Stimulated activated naive B cell treated with anti-CD40 and anti-IgM and Interleukin-4, amounts not matched to agents 10 μg/mL and 1 μg/mL and 100 μg/mL, for 72 hours (primary cell): ENCODE measurements around the gene RAB29.

Experiments
- ATAC-seq, 2 donors: fragments of 150-1000 bp; cut with Tn5 transposase; replicated peaks; 2 replicates each; pipeline ENCODE4 v1.10.0; 2021; ENCODE audit warnings: moderate library complexity in 1 of 2
- DNase-seq: peaks from one replicate; pipeline ENCODE4 v3.0.0; 2021
- H3K27ac Mint-ChIP-seq: one replicate; pipeline ENCODE4 v1.8.0; 2022; ENCODE audit warnings: mild to moderate bottlenecking, mixed read lengths
- H3K27me3 Mint-ChIP-seq, 2 donors: one replicate each; pipeline ENCODE4 v1.8.0; 2022; ENCODE audit warnings: mixed read lengths in 2 of 2
- H3K36me3 Mint-ChIP-seq, 2 donors: one replicate each; pipeline ENCODE4 v1.8.0; 2022; ENCODE audit warnings: mixed read lengths in 2 of 2, mild to moderate bottlenecking in 1 of 2
- H3K4me1 Mint-ChIP-seq, 2 donors: one replicate each; pipeline ENCODE4 v1.8.0; 2022; ENCODE audit warnings: mixed read lengths in 2 of 2, mild to moderate bottlenecking in 1 of 2
- H3K4me3 Mint-ChIP-seq, 2 donors: one replicate each; pipeline ENCODE4 v1.8.0; 2022; ENCODE audit warnings: mild to moderate bottlenecking in 2 of 2, mixed read lengths in 2 of 2, moderate library complexity in 1 of 2
- H3K9me3 Mint-ChIP-seq, 2 donors: one replicate each; pipeline ENCODE4 v1.8.0; 2022; ENCODE audit warnings: mixed read lengths in 2 of 2, mild to moderate bottlenecking in 1 of 2

Gene RAB29

DNA sequence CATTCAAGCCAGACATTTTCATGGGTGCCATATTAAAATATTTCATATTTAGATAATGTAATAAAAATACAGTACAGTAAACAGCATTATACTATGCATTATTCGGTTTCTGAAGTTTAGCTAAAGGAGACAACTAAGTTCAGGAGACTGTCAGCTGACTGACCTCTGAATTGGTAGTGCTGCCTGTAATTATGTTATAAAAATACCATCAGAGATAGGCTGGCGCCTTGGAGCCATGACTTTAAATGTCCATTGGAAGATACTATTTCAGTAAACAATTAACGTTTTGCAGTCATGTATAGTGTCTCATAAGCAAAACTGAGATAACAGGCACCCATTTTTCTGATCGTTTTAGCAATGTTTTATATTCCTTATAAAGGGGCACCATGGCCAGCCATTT lies 11.3 kb upstream of the RAB29 start:
- Mint-ChIP-seq H3K9me3 (no peaks in the 10 kb centered on the region), H3K4me1 (peaks cover 2% of the 10 kb centered on the region in 2 donors), H3K4me3 (no peak overlapping the region), H3K36me3 (peaks cover 18 to 22% of the 10 kb centered on the region in 2 donors), H3K27me3 (no peaks in the 10 kb centered on the region), H3K27ac (no peak overlapping the region)
- DNase-seq = no peak
- no peak for ATAC-seq

- H3K27me3 Mint-ChIP-seq = no peaks in the 10 kb centered on the region
- peaks cover 12 to 13% of the 10 kb centered on the region in 2 donors for H3K36me3 Mint-ChIP-seq
- H3K4me3 Mint-ChIP-seq = no peak overlapping the region
- H3K27ac Mint-ChIP-seq = no peak overlapping the region
- H3K4me1 Mint-ChIP-seq = peaks cover 0 to 2% of the 10 kb centered on the region in 2 donors
- no peak for DNase-seq
- H3K9me3 Mint-ChIP-seq = no peaks in the 10 kb centered on the region
- no peak for ATAC-seq
These were observed 10.2 kb upstream of the RAB29 start for GRCh38 chr1:205785446-205785845.

DNA sequence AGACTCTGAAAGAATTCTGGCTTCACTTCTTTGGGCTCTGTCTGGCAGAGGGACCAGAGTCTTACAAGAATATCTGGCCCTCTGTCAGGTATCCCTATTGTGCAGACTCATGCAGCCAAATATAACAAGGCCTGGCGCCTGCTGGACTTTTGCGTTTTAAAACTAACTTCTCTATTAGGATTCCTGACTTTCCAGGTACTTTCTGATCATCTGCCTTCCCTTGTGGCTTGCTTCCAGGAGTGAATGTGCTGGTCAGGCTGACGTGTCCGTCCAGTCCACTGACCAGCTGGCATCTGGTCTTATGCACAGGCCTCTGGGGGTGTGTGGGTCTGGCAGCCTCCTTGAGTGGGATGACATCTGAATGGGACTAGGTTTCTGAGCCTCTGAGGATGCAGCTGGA lies 8.6 kb upstream of the RAB29 start:
- no peak for ATAC-seq
- Mint-ChIP-seq H3K9me3 (no peaks in the 10 kb centered on the region), H3K36me3 (no peaks in the 10 kb centered on the region), H3K27ac (peak overlapping the region; percentile 42), H3K4me1 (peaks cover 2 to 3% of the 10 kb centered on the region in 2 donors), H3K27me3 (no peaks in the 10 kb centered on the region), H3K4me3 (no peak overlapping the region)
- DNase-seq = no peak

- ATAC-seq = no peak
- H3K4me1 Mint-ChIP-seq = peaks cover 7% of the 10 kb centered on the region in 2 donors
- no peak for DNase-seq
- no peak overlapping the region for H3K27ac Mint-ChIP-seq
- H3K36me3 Mint-ChIP-seq = no peaks in the 10 kb centered on the region
- H3K4me3 Mint-ChIP-seq = no peak overlapping the region
- no peaks in the 10 kb centered on the region for H3K27me3 Mint-ChIP-seq
- no peaks in the 10 kb centered on the region for H3K9me3 Mint-ChIP-seq
These were observed 8.1 kb upstream of the RAB29 start for GRCh38 chr1:205783433-205783795.

GRCh38 chr1:205782627-205783432 lies 7.5 kb upstream of the RAB29 start:
- Mint-ChIP-seq H3K4me1 (peaks cover 11 to 13% of the 10 kb centered on the region in 2 donors), H3K4me3 (no peak overlapping the region), H3K36me3 (no peaks in the 10 kb centered on the region), H3K27ac (no peak overlapping the region), H3K27me3 (no peaks in the 10 kb centered on the region), H3K9me3 (no peaks in the 10 kb centered on the region)
- DNase-seq (no peak), ATAC-seq (no peak)

DNA sequence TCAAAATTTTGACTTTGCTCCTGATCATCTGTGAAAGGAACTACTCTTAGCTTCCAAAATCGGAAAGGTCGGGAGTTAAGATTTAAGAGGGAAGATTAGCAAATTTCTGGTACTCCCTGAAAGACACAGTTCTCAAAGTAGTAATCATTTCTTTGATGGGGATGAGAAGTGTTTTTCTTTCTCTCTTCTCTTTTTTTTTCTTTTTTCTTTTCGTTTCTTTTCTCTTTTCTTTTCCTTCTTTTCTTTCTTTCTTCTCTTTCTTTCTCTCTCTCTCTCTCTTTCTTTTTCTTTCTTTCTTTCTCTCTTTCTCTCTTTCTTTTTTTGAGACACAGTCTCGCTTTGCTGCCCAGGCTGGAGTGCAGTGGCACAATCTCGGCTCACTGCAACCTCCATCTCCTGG lies 5.1 kb upstream of the RAB29 start:
- no peaks in the 10 kb centered on the region for H3K27me3 Mint-ChIP-seq
- peak overlapping the region; percentile 57 for H3K27ac Mint-ChIP-seq
- H3K9me3 Mint-ChIP-seq = no peaks in the 10 kb centered on the region

DNA sequence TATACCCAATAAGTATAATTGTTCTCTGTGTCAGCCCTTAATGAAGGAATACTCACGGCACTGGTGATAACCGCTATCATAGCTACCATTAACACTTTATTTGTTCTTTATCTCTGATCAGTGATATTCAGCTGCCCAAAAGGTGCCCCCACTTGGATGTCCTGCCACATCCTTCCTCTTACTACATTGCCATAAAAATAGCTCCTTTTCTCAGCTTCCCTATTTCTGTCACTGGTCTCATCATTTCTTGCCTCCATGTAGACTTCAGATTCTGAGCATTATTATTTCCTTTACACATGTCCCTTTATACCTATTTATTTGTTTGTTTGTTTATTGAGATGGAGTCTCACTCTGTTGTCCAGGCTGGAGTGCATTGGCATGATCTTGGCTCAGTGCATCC lies 2.7 kb upstream of the RAB29 start:
- no peaks in the 10 kb centered on the region for H3K27me3 Mint-ChIP-seq
- DNase-seq (no peak), ATAC-seq (no peak)
- no peaks in the 10 kb centered on the region for H3K9me3 Mint-ChIP-seq
- H3K27ac Mint-ChIP-seq = no peak overlapping the region
- peaks cover 19 to 48% of the 10 kb centered on the region in 2 donors for H3K4me1 Mint-ChIP-seq
- H3K4me3 Mint-ChIP-seq = no peak overlapping the region
- peaks cover 4 to 8% of the 10 kb centered on the region in 2 donors for H3K36me3 Mint-ChIP-seq

More for the DNA sequence above, 5.1 kb upstream of the RAB29 start:
- DNase-seq (no peak), ATAC-seq (no peak)
- H3K36me3 Mint-ChIP-seq = peaks cover under 1 to 1% of the 10 kb centered on the region in 2 donors
- peaks cover 13 to 29% of the 10 kb centered on the region in 2 donors for H3K4me1 Mint-ChIP-seq
- no peak overlapping the region for H3K4me3 Mint-ChIP-seq

DNA sequence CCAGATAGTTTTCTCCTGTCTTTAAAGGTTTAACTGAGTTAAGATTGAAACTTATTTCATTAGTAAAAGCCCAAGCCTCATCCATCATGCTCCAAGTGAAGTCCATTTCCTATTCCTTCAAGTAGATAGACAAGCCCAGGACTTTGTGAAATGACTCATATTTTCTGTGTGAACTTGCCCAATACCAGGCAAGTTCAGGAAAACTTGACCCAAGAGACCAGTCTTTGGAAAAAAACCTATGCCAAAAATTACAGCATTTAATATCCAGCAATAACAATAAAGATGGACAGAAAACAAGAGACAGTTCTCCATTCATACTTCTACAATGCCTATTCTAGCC lies 405 bp upstream of the RAB29 start:
- DNase-seq (no peak), ATAC-seq (no peak)
- H3K27ac Mint-ChIP-seq = peak overlapping the region; percentile 97
- H3K4me3 Mint-ChIP-seq = peak overlapping the region; percentile 96 to 97
- H3K27me3 Mint-ChIP-seq = no peaks in the 10 kb centered on the region
- H3K36me3 Mint-ChIP-seq = peaks cover 9 to 24% of the 10 kb centered on the region in 2 donors
- no peaks in the 10 kb centered on the region for H3K9me3 Mint-ChIP-seq
- H3K4me1 Mint-ChIP-seq = peaks cover 32 to 71% of the 10 kb centered on the region in 2 donors

- ATAC-seq (peak; percentile 19 to 21), DNase-seq (peak; percentile 25)
- H3K4me1 Mint-ChIP-seq = peaks cover 32 to 71% of the 10 kb centered on the region in 2 donors
- H3K27ac Mint-ChIP-seq = peak overlapping the region; percentile 97
- no peaks in the 10 kb centered on the region for H3K9me3 Mint-ChIP-seq
- H3K27me3 Mint-ChIP-seq = no peaks in the 10 kb centered on the region
- peaks cover 20 to 35% of the 10 kb centered on the region in 2 donors for H3K36me3 Mint-ChIP-seq
- H3K4me3 Mint-ChIP-seq = peak overlapping the region; percentile 96 to 97
These were observed 876 bp downstream of the RAB29 start for GRCh38 chr1:205774198-205775014.

GRCh38 chr1:205772607-205773032 lies 2.7 kb downstream of the RAB29 start:
- H3K27ac Mint-ChIP-seq = peak overlapping the region; percentile 20
- peaks cover 26 to 44% of the 10 kb centered on the region in 2 donors for H3K36me3 Mint-ChIP-seq
- H3K4me1 Mint-ChIP-seq = peaks cover 23 to 56% of the 10 kb centered on the region in 2 donors
- H3K27me3 Mint-ChIP-seq = no peaks in the 10 kb centered on the region
- DNase-seq (peak; percentile 32), ATAC-seq (peak; percentile 63 to 76)
- peak overlapping the region; percentile 96 to 97 for H3K4me3 Mint-ChIP-seq
- H3K9me3 Mint-ChIP-seq = no peaks in the 10 kb centered on the region

DNA sequence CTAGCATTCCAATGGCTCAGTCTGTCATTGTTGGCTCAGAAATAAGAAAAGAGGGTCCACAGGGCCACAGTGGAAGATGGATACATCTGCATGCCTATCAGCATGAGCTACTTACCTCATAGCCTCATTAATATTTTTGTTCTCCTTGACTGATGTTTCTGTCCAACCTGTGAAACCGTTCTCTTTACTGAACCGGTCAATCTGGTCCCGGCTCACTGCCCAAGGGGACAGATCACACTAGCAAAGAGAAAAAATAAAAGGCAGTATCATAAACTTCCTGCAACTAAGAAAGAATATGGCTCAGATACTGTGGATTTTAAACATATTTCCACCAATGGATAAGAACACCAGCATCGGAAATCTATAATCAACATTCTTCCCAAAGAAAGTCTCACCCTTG lies 4.7 kb downstream of the RAB29 start:
- DNase-seq = no peak
- peaks cover 29 to 56% of the 10 kb centered on the region in 2 donors for H3K4me1 Mint-ChIP-seq
- H3K4me3 Mint-ChIP-seq = no peak overlapping the region
- H3K27ac Mint-ChIP-seq = peak overlapping the region; percentile 67
- H3K36me3 Mint-ChIP-seq = peaks cover 26 to 54% of the 10 kb centered on the region in 2 donors
- H3K27me3 Mint-ChIP-seq = no peaks in the 10 kb centered on the region
- no peak for ATAC-seq
- H3K9me3 Mint-ChIP-seq = no peaks in the 10 kb centered on the region

GRCh38 chr1:205769641-205770365 lies 5.5 kb downstream of the RAB29 start:
- Mint-ChIP-seq H3K27ac (peak overlapping the region; percentile 25), H3K27me3 (no peaks in the 10 kb centered on the region), H3K4me3 (no peak overlapping the region), H3K36me3 (peaks cover 23 to 50% of the 10 kb centered on the region in 2 donors), H3K9me3 (no peaks in the 10 kb centered on the region), H3K4me1 (peaks cover 26 to 50% of the 10 kb centered on the region in 2 donors)
- DNase-seq (no peak), ATAC-seq (no peak)

DNA sequence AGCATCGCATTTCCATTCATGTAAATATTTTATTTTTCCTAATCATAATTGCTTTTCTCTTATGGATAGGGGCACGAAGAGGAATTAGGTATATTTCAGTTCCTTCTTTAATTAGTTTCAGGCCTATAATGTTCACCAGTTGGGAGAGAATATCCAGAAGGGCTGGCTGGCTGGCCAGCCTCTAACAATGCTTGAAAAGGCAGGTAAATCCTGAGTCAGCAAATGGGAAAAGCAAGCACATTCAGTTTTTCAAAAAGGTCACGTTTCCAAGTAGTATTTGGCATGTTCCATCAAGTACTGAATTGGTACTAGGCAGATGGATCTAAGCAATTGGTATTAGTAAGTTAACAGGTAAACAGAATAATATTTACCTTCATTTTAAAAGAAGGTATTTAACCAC lies 8.0 kb downstream of the RAB29 start:
- Mint-ChIP-seq H3K9me3 (no peaks in the 10 kb centered on the region), H3K27ac (no peak overlapping the region), H3K36me3 (peaks cover 20 to 49% of the 10 kb centered on the region in 2 donors)

DNA sequence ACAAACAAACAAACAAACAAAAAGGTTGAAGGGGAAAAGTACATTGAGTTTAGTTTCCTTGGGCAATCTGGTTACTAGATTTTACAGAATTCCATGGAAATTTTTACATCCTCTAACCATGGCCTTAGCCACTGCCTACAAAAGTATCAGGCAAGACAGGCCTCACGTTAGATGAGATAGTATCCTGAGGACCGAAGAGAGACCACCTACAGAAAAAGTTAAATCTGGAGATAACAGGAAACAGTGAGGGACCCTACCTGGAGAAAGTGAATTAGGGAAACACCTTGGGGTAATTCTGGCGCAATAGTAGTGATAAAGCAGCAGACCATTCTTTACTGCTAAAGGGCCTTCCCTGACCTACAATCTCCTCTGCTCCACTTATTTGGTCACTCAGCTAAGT lies 8.7 kb downstream of the RAB29 start:
- Mint-ChIP-seq H3K4me3 (no peak overlapping the region), H3K36me3 (peaks cover 19 to 42% of the 10 kb centered on the region in 2 donors), H3K9me3 (no peaks in the 10 kb centered on the region), H3K4me1 (peaks cover 8 to 19% of the 10 kb centered on the region in 2 donors), H3K27ac (no peak overlapping the region), H3K27me3 (no peaks in the 10 kb centered on the region)
- DNase-seq (no peak), ATAC-seq (no peak)

More for the DNA sequence above, 8.0 kb downstream of the RAB29 start:
- Mint-ChIP-seq H3K27me3 (no peaks in the 10 kb centered on the region), H3K4me3 (no peak overlapping the region), H3K4me1 (peaks cover 14 to 26% of the 10 kb centered on the region in 2 donors)
- DNase-seq (no peak), ATAC-seq (no peak)
